Measurements from ENCODE around the gene FGF6.

FGF6 gene

DNA sequence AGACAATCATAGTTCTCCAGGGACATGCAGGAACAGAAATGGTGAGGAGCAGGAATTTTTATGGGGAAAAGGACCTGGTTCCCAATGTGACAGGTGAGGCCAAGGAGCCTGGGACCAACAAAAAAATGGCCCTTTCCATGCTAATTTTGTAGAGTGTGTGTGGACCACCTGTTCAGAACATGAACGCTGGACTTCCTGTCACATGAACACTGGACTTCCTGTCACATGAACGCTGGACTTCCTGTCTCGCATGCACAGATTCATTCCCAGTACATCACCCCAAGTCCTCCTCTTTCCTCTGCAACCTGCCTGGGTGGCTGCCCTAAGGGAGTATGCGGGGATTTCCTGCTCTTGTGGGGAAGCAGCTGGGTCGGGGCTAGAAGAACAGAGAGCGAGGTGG, 10.1 kb downstream of the FGF6 start:
- DNase-seq, result no peak

DNA sequence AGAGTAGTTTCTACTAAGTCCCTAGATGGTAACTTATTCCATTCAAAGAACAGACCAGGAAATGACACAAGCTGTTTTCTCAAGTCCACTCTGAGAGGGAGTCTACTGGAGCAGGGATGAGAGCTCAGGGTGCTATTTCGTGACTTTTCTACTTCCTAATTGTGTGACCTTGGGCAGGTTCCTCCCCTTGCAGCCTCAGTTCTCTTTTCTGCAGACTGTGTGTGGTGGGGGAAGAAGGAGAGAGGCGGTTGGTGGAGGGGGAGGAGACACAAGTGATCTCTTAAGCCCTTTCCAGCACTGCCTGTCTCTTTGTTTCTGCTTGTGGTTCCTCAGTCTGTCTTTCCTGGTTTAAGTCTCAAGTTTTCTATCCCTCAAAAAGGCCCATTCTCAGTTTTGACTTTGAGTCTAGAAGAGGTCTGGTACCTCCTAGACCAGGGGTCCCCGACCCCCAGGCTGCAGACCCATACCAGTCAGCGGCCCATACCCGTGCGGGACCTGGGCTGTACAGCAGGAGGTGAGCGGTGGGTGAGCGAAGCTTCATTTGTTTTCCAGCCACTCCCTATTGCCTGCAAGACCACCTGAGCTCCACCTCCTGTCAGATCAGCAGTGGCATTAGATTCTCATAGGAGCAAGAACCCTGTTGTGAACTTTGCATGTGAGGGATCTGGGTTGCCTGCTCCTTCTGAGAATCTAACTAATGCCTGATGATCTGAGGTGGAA, 10.7 kb downstream of the FGF6 start:
- Histone ChIP-seq H3K4me1 (ENCODE audit: control insufficient read depth, insufficient read depth, low read length, poor library complexity, severe bottlenecking) (no peaks in the 10 kb centered on the region), H3K4me3 (ENCODE audit: insufficient read depth, low read depth, low read length, poor library complexity, severe bottlenecking) (no peak overlapping the region), H3K36me3 (ENCODE audit: control insufficient read depth, insufficient read depth, low read length) (no peaks in the 10 kb centered on the region), H3K27me3 (replicated peaks; ENCODE audit: control insufficient read depth, insufficient read depth, low read length, poor library complexity, severe bottlenecking) (no peaks in the 10 kb centered on the region), H3K9me3 (ENCODE audit: control insufficient read depth, low read length) (no peaks in the 10 kb centered on the region), H3K27ac (ENCODE audit: insufficient read depth, low read length, poor library complexity, severe bottlenecking) (no peak overlapping the region)
- DNase-seq, result no peak

More for the DNA sequence above, 10.1 kb downstream of the FGF6 start:
- Histone ChIP-seq H3K27ac (ENCODE audit: insufficient read depth, low read length, poor library complexity, severe bottlenecking) (no peak overlapping the region), H3K4me3 (ENCODE audit: insufficient read depth, low read depth, low read length, poor library complexity, severe bottlenecking) (no peak overlapping the region), H3K36me3 (ENCODE audit: control insufficient read depth, insufficient read depth, low read length) (no peaks in the 10 kb centered on the region), H3K4me1 (ENCODE audit: control insufficient read depth, insufficient read depth, low read length, poor library complexity, severe bottlenecking) (no peaks in the 10 kb centered on the region), H3K27me3 (replicated peaks; ENCODE audit: control insufficient read depth, insufficient read depth, low read length, poor library complexity, severe bottlenecking) (no peaks in the 10 kb centered on the region), H3K9me3 (ENCODE audit: control insufficient read depth, low read length) (no peaks in the 10 kb centered on the region)

DNA sequence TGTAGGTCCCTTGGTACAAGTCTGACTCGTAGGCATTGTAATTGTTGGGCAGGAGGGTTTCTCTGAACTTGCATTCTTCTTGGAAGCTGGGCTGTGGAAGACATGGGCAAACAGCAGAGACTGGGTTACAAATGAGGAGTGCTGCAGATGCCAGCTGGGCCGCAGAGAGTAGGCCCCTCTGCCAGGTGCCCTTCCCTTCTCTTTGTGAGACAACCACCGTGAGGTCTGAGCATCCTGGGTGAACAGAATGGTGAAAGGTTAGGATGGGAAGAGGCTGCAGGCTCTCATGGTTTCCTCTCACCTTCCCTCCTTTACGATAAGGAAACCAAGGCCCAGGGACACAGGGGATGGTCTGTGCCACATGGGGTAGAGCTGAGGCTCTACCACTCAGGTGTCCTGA, 11.3 kb downstream of the FGF6 start:
- no peaks in the 10 kb centered on the region for H3K36me3 ChIP-seq (ENCODE audit: control insufficient read depth, insufficient read depth, low read length)
- H3K27me3 ChIP-seq (replicated peaks; ENCODE audit: control insufficient read depth, insufficient read depth, low read length, poor library complexity, severe bottlenecking), result no peaks in the 10 kb centered on the region
- DNase-seq, result no peak
- no peak overlapping the region for H3K27ac ChIP-seq (ENCODE audit: insufficient read depth, low read length, poor library complexity, severe bottlenecking)
- H3K4me1 ChIP-seq (ENCODE audit: control insufficient read depth, insufficient read depth, low read length, poor library complexity, severe bottlenecking), result no peaks in the 10 kb centered on the region
- H3K9me3 ChIP-seq (ENCODE audit: control insufficient read depth, low read length), result no peaks in the 10 kb centered on the region
- H3K4me3 ChIP-seq (ENCODE audit: insufficient read depth, low read depth, low read length, poor library complexity, severe bottlenecking), result no peak overlapping the region

DNA sequence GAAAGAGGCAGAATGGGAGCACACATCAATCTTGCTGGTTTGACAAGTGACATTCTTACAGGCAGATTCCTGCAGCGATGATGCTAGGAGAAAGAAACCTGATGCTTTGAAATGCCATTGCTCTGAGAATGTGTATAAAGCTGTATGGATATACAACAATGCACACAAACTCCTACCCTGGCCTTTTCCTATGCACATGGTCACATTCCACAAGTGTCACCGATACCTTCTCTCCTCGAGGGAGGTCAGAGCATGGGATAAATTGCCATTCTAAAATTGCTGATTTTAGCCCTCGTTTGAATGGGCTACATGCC, 11.9 kb downstream of the FGF6 start:
- H3K27ac ChIP-seq (ENCODE audit: insufficient read depth, low read length, poor library complexity, severe bottlenecking), result no peak overlapping the region
- DNase-seq, result no peak
- H3K4me1 ChIP-seq (ENCODE audit: control insufficient read depth, insufficient read depth, low read length, poor library complexity, severe bottlenecking), result no peaks in the 10 kb centered on the region

DNA sequence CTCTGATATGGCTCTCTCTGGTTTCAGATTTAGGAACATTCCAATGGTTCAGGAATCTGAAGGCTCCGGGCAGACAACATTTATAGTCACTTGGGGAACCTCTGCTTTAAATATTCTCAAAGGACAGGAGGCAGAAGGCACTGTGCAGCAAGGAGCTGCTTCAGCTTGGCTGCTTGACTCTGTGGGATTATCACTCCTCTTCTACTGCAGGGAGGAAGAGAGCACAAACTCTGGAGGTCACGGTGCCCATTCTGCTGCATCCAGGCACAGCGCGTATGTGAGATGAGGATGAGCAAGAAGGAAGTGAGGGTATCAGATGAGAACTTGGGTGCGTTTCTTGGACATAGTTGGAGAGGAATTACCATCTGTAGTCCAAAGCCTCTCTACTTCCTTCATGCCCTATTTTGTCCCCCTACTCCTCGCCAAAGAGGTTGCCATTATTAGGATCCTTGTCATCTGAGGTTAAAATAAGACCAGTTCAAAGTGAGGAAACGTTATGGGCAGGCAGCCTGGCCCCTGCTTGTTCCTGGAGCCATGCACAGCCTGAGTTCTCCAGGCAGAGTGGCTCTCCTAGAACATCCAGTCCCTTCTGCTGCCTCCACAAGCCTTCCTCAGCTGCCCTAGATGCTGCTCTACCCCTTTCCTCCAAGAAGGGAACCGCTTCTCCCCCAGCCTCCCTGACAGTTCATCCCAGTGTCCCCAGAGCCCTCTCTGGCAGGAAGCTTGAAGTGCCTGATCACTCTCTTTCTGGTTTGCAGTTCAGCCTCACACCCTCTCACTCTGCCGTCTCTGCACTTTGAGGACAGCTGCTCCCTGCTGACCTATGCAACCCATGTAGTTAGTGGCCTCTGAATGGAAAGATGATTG, 12.5 kb downstream of the FGF6 start:
- Histone ChIP-seq H3K9me3 (ENCODE audit: control insufficient read depth, low read length) (no peaks in the 10 kb centered on the region), H3K4me3 (ENCODE audit: insufficient read depth, low read depth, low read length, poor library complexity, severe bottlenecking) (no peak overlapping the region), H3K27ac (ENCODE audit: insufficient read depth, low read length, poor library complexity, severe bottlenecking) (no peak overlapping the region), H3K36me3 (ENCODE audit: control insufficient read depth, insufficient read depth, low read length) (no peaks in the 10 kb centered on the region), H3K4me1 (ENCODE audit: control insufficient read depth, insufficient read depth, low read length, poor library complexity, severe bottlenecking) (no peaks in the 10 kb centered on the region), H3K27me3 (replicated peaks; ENCODE audit: control insufficient read depth, insufficient read depth, low read length, poor library complexity, severe bottlenecking) (no peaks in the 10 kb centered on the region)
- DNase-seq, result no peak

More for the DNA sequence above, 11.9 kb downstream of the FGF6 start:
- Histone ChIP-seq H3K27me3 (replicated peaks; ENCODE audit: control insufficient read depth, insufficient read depth, low read length, poor library complexity, severe bottlenecking) (no peaks in the 10 kb centered on the region), H3K4me3 (ENCODE audit: insufficient read depth, low read depth, low read length, poor library complexity, severe bottlenecking) (no peak overlapping the region), H3K36me3 (ENCODE audit: control insufficient read depth, insufficient read depth, low read length) (no peaks in the 10 kb centered on the region), H3K9me3 (ENCODE audit: control insufficient read depth, low read length) (no peaks in the 10 kb centered on the region)

DNA sequence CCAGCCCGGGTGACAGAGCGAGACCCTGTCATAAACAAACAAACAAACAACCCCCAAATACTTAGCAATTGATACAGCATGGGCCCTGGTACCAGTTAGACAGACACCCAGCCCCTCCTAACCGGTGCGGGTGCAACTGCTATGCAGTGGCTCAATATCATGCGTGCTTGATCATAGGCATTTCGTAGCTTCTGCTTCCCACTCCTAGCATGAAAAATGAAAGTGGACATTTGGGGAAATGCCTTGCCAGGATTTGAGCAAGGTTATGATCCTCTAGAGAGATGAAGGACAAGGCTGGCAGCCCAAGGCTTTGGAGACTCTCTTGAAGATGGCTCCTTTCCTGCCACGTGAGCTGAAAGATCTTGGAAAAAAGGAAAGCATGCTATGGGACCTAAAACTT, 13.7 kb downstream of the FGF6 start:
- Histone ChIP-seq H3K4me3 (ENCODE audit: insufficient read depth, low read depth, low read length, poor library complexity, severe bottlenecking) (no peak overlapping the region), H3K36me3 (ENCODE audit: control insufficient read depth, insufficient read depth, low read length) (no peaks in the 10 kb centered on the region), H3K9me3 (ENCODE audit: control insufficient read depth, low read length) (no peaks in the 10 kb centered on the region), H3K27ac (ENCODE audit: insufficient read depth, low read length, poor library complexity, severe bottlenecking) (no peak overlapping the region), H3K4me1 (ENCODE audit: control insufficient read depth, insufficient read depth, low read length, poor library complexity, severe bottlenecking) (no peaks in the 10 kb centered on the region), H3K27me3 (replicated peaks; ENCODE audit: control insufficient read depth, insufficient read depth, low read length, poor library complexity, severe bottlenecking) (no peaks in the 10 kb centered on the region)
- DNase-seq, result no peak

DNA sequence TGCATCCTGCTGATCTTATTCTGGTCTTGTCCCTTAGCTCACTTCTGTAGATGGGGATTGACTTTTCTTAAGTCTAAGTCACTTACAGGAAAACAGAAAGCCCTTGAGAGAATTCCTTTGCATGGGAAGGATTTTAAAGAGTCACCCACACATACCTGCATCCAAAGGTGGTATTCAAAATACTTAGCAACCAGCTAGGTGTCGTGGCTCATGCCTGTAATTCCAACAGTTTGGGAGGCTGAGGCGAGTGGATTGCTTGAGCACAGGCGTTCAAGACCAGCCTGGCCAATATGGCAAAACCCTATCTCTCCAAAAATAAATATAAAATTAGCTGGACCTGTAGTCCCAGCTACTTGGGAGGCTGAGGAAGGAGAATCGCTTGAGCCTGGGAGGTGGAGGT, 14.2 kb downstream of the FGF6 start:
- Histone ChIP-seq H3K4me3 (ENCODE audit: insufficient read depth, low read depth, low read length, poor library complexity, severe bottlenecking) (no peak overlapping the region), H3K36me3 (ENCODE audit: control insufficient read depth, insufficient read depth, low read length) (no peaks in the 10 kb centered on the region), H3K27ac (ENCODE audit: insufficient read depth, low read length, poor library complexity, severe bottlenecking) (no peak overlapping the region), H3K4me1 (ENCODE audit: control insufficient read depth, insufficient read depth, low read length, poor library complexity, severe bottlenecking) (no peaks in the 10 kb centered on the region), H3K27me3 (replicated peaks; ENCODE audit: control insufficient read depth, insufficient read depth, low read length, poor library complexity, severe bottlenecking) (no peaks in the 10 kb centered on the region), H3K9me3 (ENCODE audit: control insufficient read depth, low read length) (no peaks in the 10 kb centered on the region)
- DNase-seq, result no peak

DNA sequence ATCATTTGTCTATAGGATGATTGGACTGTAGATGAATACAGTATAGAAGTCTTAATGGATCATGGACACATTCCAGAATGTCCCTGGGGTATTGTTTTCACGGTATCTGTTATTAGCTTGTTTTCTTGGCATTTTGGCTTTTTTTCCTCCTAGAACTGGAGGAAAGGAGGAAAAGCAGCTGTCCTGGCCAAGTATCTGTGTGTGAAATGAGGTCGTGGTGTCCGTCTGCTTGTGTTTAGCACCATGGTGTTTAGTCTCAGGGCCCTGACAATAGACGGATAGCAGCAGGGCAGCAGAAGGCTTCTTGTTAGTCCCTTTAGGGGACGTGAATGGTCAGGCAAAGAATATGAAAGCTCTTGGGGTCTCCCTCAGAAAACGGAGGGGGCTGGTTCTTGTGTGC, 21.2 kb downstream of the FGF6 start:
- Histone ChIP-seq H3K4me3 (ENCODE audit: insufficient read depth, low read depth, low read length, poor library complexity, severe bottlenecking) (no peak overlapping the region), H3K36me3 (ENCODE audit: control insufficient read depth, insufficient read depth, low read length) (no peaks in the 10 kb centered on the region), H3K4me1 (ENCODE audit: control insufficient read depth, insufficient read depth, low read length, poor library complexity, severe bottlenecking) (no peaks in the 10 kb centered on the region), H3K27me3 (replicated peaks; ENCODE audit: control insufficient read depth, insufficient read depth, low read length, poor library complexity, severe bottlenecking) (no peaks in the 10 kb centered on the region), H3K9me3 (ENCODE audit: control insufficient read depth, low read length) (no peaks in the 10 kb centered on the region), H3K27ac (ENCODE audit: insufficient read depth, low read length, poor library complexity, severe bottlenecking) (no peak overlapping the region)
- DNase-seq, result no peak

DNA sequence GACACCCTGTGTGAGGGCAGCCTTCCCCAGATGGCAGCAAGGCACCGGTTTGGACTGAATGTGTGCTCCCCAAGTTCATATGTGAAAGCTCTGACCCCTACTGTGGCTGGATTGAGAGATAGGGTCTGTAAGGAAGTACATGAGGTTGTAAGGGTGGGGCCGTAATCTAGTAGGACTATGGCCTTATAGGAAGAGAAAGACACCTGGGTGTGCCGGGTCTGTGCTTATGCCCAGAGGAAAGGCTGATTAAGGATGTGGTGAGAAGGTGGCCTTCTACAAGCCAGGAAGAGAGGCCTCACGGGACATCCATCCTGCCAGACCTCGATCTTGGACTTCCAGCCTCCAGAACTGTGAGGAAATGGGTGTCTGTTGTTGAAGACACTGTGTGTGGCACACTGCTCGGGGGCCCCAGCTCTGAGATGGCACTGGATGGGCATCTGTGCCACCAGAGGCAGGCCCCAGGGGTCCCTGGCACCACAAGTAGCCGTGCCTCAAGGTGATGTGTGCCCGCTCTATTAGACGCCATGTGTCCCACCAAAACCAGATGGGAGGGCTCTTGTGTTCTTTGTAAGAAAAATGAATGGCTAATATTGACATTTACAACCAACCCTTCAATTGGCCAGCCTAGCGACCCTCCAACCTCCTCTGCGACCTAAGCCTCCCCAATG, 22.0 kb downstream of the FGF6 start:
- H3K9me3 ChIP-seq (ENCODE audit: control insufficient read depth, low read length), result no peaks in the 10 kb centered on the region
- H3K27me3 ChIP-seq (replicated peaks; ENCODE audit: control insufficient read depth, insufficient read depth, low read length, poor library complexity, severe bottlenecking), result no peaks in the 10 kb centered on the region
- no peaks in the 10 kb centered on the region for H3K4me1 ChIP-seq (ENCODE audit: control insufficient read depth, insufficient read depth, low read length, poor library complexity, severe bottlenecking)
- no peaks in the 10 kb centered on the region for H3K36me3 ChIP-seq (ENCODE audit: control insufficient read depth, insufficient read depth, low read length)
- H3K4me3 ChIP-seq (ENCODE audit: insufficient read depth, low read depth, low read length, poor library complexity, severe bottlenecking), result no peak overlapping the region
- DNase-seq, result no peak
- no peak overlapping the region for H3K27ac ChIP-seq (ENCODE audit: insufficient read depth, low read length, poor library complexity, severe bottlenecking)

DNA sequence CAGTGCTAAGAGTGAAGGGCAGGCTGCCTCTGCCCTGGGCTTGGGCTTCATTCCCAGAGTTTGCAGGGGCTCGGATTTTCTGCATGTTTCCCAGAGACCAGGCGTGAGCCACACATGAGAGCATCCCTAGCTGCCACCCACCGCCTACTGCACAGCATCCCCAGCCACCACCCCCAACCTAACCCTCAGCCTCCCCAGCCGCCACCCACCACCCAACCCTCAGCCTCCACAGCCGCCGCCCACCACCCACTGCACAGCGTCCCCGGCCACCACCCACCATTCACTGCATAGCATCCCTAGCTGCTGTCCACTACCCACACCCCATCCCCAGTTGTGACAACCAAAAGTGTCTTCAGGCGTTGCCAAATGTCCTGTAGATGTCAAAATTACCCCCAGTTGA, 22.6 kb downstream of the FGF6 start:
- no peaks in the 10 kb centered on the region for H3K4me1 ChIP-seq (ENCODE audit: control insufficient read depth, insufficient read depth, low read length, poor library complexity, severe bottlenecking)
- DNase-seq, result no peak
- no peaks in the 10 kb centered on the region for H3K27me3 ChIP-seq (replicated peaks; ENCODE audit: control insufficient read depth, insufficient read depth, low read length, poor library complexity, severe bottlenecking)
- H3K36me3 ChIP-seq (ENCODE audit: control insufficient read depth, insufficient read depth, low read length), result no peaks in the 10 kb centered on the region
- no peak overlapping the region for H3K4me3 ChIP-seq (ENCODE audit: insufficient read depth, low read depth, low read length, poor library complexity, severe bottlenecking)
- H3K9me3 ChIP-seq (ENCODE audit: control insufficient read depth, low read length), result no peaks in the 10 kb centered on the region
- H3K27ac ChIP-seq (ENCODE audit: insufficient read depth, low read length, poor library complexity, severe bottlenecking), result no peak overlapping the region
